Measurements from ENCODE around the gene IL26.

DNA sequence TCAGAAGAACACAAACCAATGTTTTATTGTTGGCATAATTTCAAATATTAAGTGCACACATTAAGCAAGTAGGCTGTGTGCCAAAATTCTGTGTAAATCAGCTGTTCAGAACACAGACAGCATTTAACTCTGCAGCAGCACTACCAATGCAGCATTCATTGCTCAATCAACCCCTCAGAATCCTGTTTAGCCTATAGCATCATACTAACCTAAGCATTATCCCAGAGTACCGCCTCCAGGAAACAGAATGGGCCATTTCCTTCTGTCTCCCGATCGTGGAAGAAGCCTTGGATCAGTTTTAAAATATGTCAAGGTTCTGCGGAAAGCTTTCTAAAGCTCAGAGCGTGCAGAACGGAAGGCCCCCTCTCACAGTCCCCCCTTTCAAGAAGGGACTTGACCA, 3.3 kb downstream of the IL26 start:
- TF ChIP-seq, protein P1, sequence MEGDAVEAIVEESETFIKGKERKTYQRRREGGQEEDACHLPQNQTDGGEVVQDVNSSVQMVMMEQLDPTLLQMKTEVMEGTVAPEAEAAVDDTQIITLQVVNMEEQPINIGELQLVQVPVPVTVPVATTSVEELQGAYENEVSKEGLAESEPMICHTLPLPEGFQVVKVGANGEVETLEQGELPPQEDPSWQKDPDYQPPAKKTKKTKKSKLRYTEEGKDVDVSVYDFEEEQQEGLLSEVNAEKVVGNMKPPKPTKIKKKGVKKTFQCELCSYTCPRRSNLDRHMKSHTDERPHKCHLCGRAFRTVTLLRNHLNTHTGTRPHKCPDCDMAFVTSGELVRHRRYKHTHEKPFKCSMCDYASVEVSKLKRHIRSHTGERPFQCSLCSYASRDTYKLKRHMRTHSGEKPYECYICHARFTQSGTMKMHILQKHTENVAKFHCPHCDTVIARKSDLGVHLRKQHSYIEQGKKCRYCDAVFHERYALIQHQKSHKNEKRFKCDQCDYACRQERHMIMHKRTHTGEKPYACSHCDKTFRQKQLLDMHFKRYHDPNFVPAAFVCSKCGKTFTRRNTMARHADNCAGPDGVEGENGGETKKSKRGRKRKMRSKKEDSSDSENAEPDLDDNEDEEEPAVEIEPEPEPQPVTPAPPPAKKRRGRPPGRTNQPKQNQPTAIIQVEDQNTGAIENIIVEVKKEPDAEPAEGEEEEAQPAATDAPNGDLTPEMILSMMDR (IDR thresholded peaks at IDR 0.05), result no peak
- TF ChIP-seq POLR2A (IDR thresholded peaks at IDR 0.05), result no peak

Measured in adrenal gland (tissue), 5 donors.